Peyer's patch (tissue), 4 donors: ENCODE results near the gene CD93.

Experiments
- CTCF ChIP-seq, 6 experiments: fragments of 450-650 bp in 4 of 6; fragments of 200-600 bp in 2 of 6; sonication (generic) in 1 of 6; IDR thresholded peaks; one replicate each; pipeline ENCODE4 v1.5.1; 2017 to 2019; ENCODE audit warnings: antibody characterized with exemption in 6 of 6, mild to moderate bottlenecking in 3 of 6, moderate library complexity in 1 of 6
- POLR2A ChIP-seq, 2 donors: fragments of 450-650 bp; IDR thresholded peaks; one replicate each; pipeline ENCODE4 v1.5.1; 2017; ENCODE audit warnings: antibody characterized with exemption in 2 of 2, mild to moderate bottlenecking in 2 of 2, moderate library complexity in 2 of 2

- TF ChIP-seq CTCF (IDR thresholded peaks at IDR 0.05) (no peak), POLR2A (IDR thresholded peaks at IDR 0.05) (no peak)
These were observed 39.7 kb downstream of the CD93 start for GRCh38 chr20:23046431-23046830.
